Suppressor macrophage treated with lipopolysaccharide for 4 hours (primary cell): ENCODE data around the gene FIBCD1.

Source experiments
- DNase-seq: peaks from one replicate; pipeline ENCODE4 v3.0.0-alpha.2; 2020

FIBCD1 gene

DNA sequence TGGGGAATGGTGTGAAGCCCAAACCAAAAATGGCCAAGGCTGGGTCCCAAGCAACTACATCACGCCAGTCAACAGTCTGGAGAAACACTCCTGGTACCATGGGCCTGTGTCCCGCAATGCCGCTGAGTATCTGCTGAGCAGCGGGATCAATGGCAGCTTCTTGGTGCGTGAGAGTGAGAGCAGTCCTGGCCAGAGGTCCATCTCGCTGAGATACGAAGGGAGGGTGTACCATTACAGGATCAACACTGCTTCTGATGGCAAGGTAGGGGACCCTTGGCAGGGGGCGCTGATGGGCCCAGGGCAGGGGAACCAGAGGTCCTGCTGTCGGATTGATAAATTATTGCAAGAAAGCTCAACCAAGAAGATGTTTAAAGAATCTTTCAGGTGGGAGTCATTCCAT is 84.2 kb downstream of the FIBCD1 start:
- no peak for DNase-seq

DNA sequence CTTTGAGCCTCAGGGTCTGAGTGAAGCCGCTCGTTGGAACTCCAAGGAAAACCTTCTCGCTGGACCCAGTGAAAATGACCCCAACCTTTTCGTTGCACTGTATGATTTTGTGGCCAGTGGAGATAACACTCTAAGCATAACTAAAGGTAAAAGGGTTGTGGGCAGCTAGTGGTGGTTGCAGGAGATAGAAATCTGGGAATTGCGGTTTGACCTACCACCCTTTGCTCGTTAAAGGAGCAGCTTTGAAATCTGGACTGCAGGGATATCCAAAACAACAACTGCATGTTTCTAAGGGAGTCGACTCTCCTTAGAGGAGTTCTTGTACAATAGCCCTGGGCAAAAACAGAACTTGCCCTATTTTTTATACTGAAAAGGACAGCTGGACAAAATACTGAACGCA is 85.0 kb downstream of the FIBCD1 start:
- no peak for DNase-seq

DNA sequence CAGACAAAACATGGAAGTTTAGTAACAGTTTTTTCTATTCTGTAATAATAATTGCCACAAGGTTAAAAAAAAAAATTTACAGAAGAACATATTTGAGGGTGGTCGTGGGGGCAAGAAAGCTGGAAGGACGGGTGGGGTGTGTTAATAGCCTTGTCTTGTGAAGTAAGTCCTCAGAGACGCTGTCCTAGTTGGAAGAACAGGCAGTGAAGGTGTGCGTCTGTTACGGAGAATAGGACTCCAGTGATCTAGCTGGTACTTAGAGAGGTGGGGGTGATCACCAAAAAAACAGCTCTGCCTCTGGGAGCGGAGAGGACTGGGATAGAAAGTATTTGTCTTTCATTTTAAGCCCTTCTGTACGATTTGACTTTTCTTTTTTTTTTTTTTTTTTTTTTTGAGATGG is 86.2 kb downstream of the FIBCD1 start:
- no peak for DNase-seq
